Esophagus muscularis mucosa (tissue), 4 donors: ENCODE results near the gene EYA4. TPM values are rescaled to one million over a fixed set of nuclear protein-coding genes. Genes with fewer than 3 reads are reported as not detected.

Experiments used
- DNase-seq: peaks from one replicate; pipeline ENCODE4 v3.0.0-alpha.2; 2017; ENCODE audit errors: extremely low spot score
- H3K27ac ChIP-seq, 4 donors: fragments of 200-600 bp; sonication (generic); replicated peaks in 1 of 4; 1 replicate in 3 of 4; 2 replicates in 1 of 4; pipeline ENCODE4 v1.5.1; 2016 to 2019; ENCODE audit warnings: mild to moderate bottlenecking in 1 of 4
- H3K27me3 ChIP-seq, 4 donors: fragments of 200-600 bp; sonication (generic); one replicate each; pipeline versions ENCODE4 v1.5.1 to v1.6.0; 2016 to 2019
- H3K36me3 ChIP-seq, 4 donors: fragments of 200-600 bp; sonication (generic); one replicate each; pipeline ENCODE4 v1.5.1; 2016 to 2019
- H3K4me1 ChIP-seq, 4 donors: fragments of 200-600 bp; sonication (generic); one replicate each; pipeline ENCODE4 v1.5.1; 2016 to 2019
- H3K4me3 ChIP-seq, 4 donors: fragments of 200-600 bp; sonication (generic); 1 replicate in 2 of 4; 2 replicates in 2 of 4; pipeline ENCODE4 v1.5.1; 2016 to 2019; ENCODE audit warnings: mild to moderate bottlenecking in 4 of 4, moderate library complexity in 1 of 4
- H3K9me3 ChIP-seq, 4 donors: fragments of 200-600 bp; sonication (generic); 1 replicate in 3 of 4; 2 replicates in 1 of 4; pipeline ENCODE4 v1.5.1; 2016 to 2019
- CTCF ChIP-seq, 3 experiments: fragments of 200-600 bp in 2 of 3; fragments of 450-650 bp in 1 of 3; sonication (generic) in 2 of 3; IDR thresholded peaks; one replicate each; pipeline ENCODE4 v1.5.1; 2017 to 2019; ENCODE audit warnings: antibody characterized with exemption in 3 of 3, mild to moderate bottlenecking in 2 of 3, moderate library complexity in 1 of 3
- EP300 ChIP-seq: sonication (generic); formaldehyde crosslinking; IDR thresholded peaks from one replicate; pipeline ENCODE4 v1.6.1; 2017; ENCODE audit warnings: antibody characterized with exemption
- POLR2A ChIP-seq: fragments of 450-650 bp; IDR thresholded peaks from one replicate; pipeline ENCODE4 v1.6.1; 2017; ENCODE audit warnings: antibody characterized with exemption, moderate library complexity, mild to moderate bottlenecking, low read depth
- POLR2AphosphoS5 ChIP-seq, 2 donors: sonication (generic); formaldehyde crosslinking; IDR thresholded peaks; one replicate each; pipeline ENCODE4 v1.6.1; 2017; ENCODE audit warnings: antibody characterized with exemption in 2 of 2
- WGBS: methylation state at CpG from one replicate; pipeline ENCODE4 v1.1.5; 2018; 5-methylcytosine and 5-hydroxymethylcytosine counted together
- intact Hi-C: fragments of 100-400 bp; cut with DNase I; formaldehyde crosslinking; loops from one replicate; pipeline ENCODE4 v1.15.1; 2023
- total RNA-seq, 4 donors: library from RNA; depleted of rRNA; stranded (reverse); fragments of >200 nt; gene quantifications; one replicate each; pipeline versions ENCODE4 v1.1.0 to v1.2.1, GENCODE V29; 2016

EYA4 gene
- total RNA-seq, 4 donors from 2014 or later: 1.5 to 3.3 (median 2.5) TPM

- H3K9me3 ChIP-seq: no peaks in the 10 kb centered on the region
- no peak overlapping the region for H3K27ac ChIP-seq
- TF ChIP-seq CTCF (IDR thresholded peaks at IDR 0.05) (no peak), EP300 (no peak), POLR2A (no peak), POLR2AphosphoS5 (IDR thresholded peaks at IDR 0.05) (no peak)
- no peak overlapping the region for H3K4me3 ChIP-seq
- WGBS: 81% methylated on average over 5 of the region's 5 CpGs
- H3K4me1 ChIP-seq: no peaks in the 10 kb centered on the region
- DNase-seq: no peak
- H3K27me3 ChIP-seq: no peaks in the 10 kb centered on the region
- no peaks in the 10 kb centered on the region for H3K36me3 ChIP-seq
- intact Hi-C loops: no loop called here
Observed at GRCh38 chr6:133203344-133203697, 37.8 kb upstream of the EYA4 start.

GRCh38 chr6:133205304-133205703, 35.9 kb upstream of the EYA4 start:
- no peaks in the 10 kb centered on the region for H3K4me1 ChIP-seq
- TF ChIP-seq POLR2A (no peak), CTCF (IDR thresholded peaks at IDR 0.05) (no peak), EP300 (no peak), POLR2AphosphoS5 (IDR thresholded peaks at IDR 0.05) (no peak)
- intact Hi-C loops: no loop called here
- no peaks in the 10 kb centered on the region for H3K36me3 ChIP-seq
- H3K9me3 ChIP-seq: peaks cover 0 to 7% (median 0%) of the 10 kb centered on the region in 4 donors
- no peaks in the 10 kb centered on the region for H3K27me3 ChIP-seq
- no peak overlapping the region for H3K4me3 ChIP-seq
- DNase-seq: no peak
- no peak overlapping the region for H3K27ac ChIP-seq

GRCh38 chr6:133206942-133207341, 34.2 kb upstream of the EYA4 start:
- H3K36me3 ChIP-seq: no peaks in the 10 kb centered on the region
- H3K4me1 ChIP-seq: no peaks in the 10 kb centered on the region
- WGBS: 87% methylated on average over 5 of the region's 5 CpGs
- H3K27ac ChIP-seq: no peak overlapping the region
- no peak for DNase-seq
- peaks cover 0 to 7% (median 0%) of the 10 kb centered on the region in 4 donors for H3K9me3 ChIP-seq
- no peaks in the 10 kb centered on the region for H3K27me3 ChIP-seq
- no peak for TF ChIP-seq EP300
- no peak for TF ChIP-seq CTCF (IDR thresholded peaks at IDR 0.05)
- TF ChIP-seq POLR2AphosphoS5 (IDR thresholded peaks at IDR 0.05): no peak
- no peak for TF ChIP-seq POLR2A
- no peak overlapping the region for H3K4me3 ChIP-seq
- intact Hi-C loops: no loop called here

- Histone ChIP-seq H3K36me3 (no peaks in the 10 kb centered on the region), H3K9me3 (peaks cover 0 to 7% (median 0%) of the 10 kb centered on the region in 4 donors), H3K27me3 (no peaks in the 10 kb centered on the region), H3K4me3 (no peak overlapping the region), H3K27ac (no peak overlapping the region), H3K4me1 (no peaks in the 10 kb centered on the region)
- no peak for TF ChIP-seq POLR2A
- no peak for TF ChIP-seq POLR2AphosphoS5 (IDR thresholded peaks at IDR 0.05)
- no peak for TF ChIP-seq EP300
- TF ChIP-seq CTCF (IDR thresholded peaks at IDR 0.05): no peak
- intact Hi-C loops: no loop called here
- DNase-seq: no peak
Observed at GRCh38 chr6:133207754-133208153, 33.4 kb upstream of the EYA4 start.

GRCh38 chr6:133208183-133208755, 32.9 kb upstream of the EYA4 start:
- no peak for DNase-seq
- intact Hi-C loops: no loop called here
- no peak for TF ChIP-seq POLR2A
- no peak for TF ChIP-seq POLR2AphosphoS5 (IDR thresholded peaks at IDR 0.05)
- TF ChIP-seq CTCF (IDR thresholded peaks at IDR 0.05): no peak

More at GRCh38 chr6:133208183-133208755, 32.9 kb upstream of the EYA4 start:
- WGBS: 88% methylated on average over 4 of the region's 4 CpGs
- Histone ChIP-seq H3K4me3 (no peak overlapping the region), H3K4me1 (no peaks in the 10 kb centered on the region), H3K36me3 (no peaks in the 10 kb centered on the region), H3K27me3 (no peaks in the 10 kb centered on the region), H3K9me3 (peaks cover 0 to 7% (median 0%) of the 10 kb centered on the region in 4 donors), H3K27ac (no peak overlapping the region)
